ENCODE results near the gene PFAS.

The PFAS gene

DNA sequence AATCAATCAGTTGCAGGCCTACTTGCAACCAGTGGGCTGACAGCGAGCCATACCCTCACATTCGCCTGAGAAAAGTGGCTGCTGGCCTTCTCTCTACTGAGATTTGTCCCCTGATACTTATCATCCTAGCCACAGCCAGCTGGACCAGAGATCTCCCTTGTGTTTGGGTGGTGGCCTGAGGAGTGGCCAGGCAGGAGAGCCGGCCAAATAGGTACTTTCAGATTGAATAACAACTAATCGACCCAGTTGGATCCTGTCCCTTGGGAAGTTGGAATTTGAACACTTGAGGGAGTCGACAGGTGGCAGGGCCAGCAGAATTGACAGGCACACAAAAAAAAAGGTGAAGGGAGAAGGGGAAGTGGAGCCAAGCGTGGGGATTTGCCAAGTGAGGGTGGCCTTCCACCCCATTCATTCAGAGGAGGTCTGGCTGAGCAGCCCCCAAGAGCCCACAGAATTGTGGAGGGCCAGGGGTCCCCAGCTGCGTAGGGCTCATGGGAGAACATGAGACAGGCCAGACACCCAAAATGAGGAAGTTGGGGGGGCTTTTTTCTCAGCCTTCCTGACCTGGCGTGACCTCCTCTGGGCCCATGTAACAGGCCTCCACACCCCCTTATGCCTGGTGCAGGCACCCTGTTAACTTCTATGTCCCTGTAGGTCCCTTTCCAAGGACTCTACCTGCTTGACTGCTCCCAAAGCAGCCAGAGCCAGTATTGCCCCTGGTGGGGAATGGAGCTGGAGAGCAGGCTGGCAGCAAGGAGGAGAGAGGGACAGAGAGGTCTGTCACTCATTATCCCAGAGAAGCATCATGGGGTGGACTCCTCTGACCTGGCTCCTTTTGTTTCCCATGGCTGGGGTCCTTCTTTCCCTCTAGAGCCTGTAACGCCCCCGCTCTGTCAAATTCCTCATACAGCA is 36.4 kb downstream of the PFAS start:
- Histone ChIP-seq H3K27ac (ENCODE audit: low read depth in 2 of 2, low read length in 2 of 2) (no peak overlapping the region), H3K9ac (ENCODE audit: low read depth in 1 of 2, low read length in 2 of 2) (no peak overlapping the region), H3K9me3 (ENCODE audit: control insufficient read depth in 2 of 2, low read length in 2 of 2) (no peaks in the 10 kb centered on the region), H3K4me3 (ENCODE audit: low read length in 2 of 2) (no peak overlapping the region), H3K4me1 (ENCODE audit: control insufficient read depth in 2 of 2, insufficient read depth in 2 of 2, low read length in 2 of 2) (peaks cover 13 to 16% of the 10 kb centered on the region in 2 donors), H3K36me3 (ENCODE audit: control insufficient read depth in 2 of 2, insufficient read depth in 2 of 2, low read length in 2 of 2) (no peaks in the 10 kb centered on the region), H3K27me3 (ENCODE audit: control insufficient read depth in 2 of 2, insufficient read depth in 2 of 2, low read length in 2 of 2) (no peaks in the 10 kb centered on the region)

DNA sequence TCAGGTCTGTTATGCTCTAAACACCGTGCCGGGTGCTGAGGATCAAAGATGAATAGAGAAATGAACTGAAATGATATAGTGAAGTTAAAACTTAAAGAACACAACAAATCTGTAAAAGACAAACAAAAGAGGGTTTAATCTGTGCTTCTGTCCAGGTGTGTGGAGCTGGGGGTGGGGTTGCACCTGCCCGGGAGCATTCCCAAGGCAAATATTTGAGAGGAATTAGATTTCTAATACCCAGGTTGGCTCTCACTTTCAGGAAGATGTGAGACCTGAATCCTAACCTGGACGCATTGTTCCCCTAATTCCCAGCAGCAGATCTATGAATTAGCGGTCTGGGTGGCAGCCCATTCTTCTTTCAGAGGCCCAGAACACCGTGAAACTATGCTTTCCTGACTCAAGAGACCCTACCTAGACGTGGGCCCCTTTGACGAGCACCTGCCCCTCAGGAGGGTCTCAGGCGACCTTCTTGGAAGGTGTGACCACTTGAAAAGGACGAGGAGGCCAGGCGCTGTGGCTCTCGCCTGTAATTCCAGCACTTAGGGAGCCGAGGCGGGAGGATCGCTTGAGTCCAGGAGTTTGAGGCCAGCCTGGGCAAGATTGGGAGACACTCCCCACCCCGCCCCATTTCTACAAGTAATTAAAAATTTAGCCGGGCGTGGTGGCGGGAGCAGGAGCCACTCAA is 38.7 kb downstream of the PFAS start:
- peak overlapping the region; percentile 90 to 96 for H3K9ac ChIP-seq (ENCODE audit: low read depth in 1 of 2, low read length in 2 of 2)
- H3K36me3 ChIP-seq (ENCODE audit: control insufficient read depth in 2 of 2, insufficient read depth in 2 of 2, low read length in 2 of 2), result peaks cover 0 to 3% of the 10 kb centered on the region in 2 donors
- no peaks in the 10 kb centered on the region for H3K9me3 ChIP-seq (ENCODE audit: control insufficient read depth in 2 of 2, low read length in 2 of 2)
- H3K4me3 ChIP-seq (ENCODE audit: low read length in 2 of 2), result peak overlapping the region; percentile 93 to 95
- H3K27me3 ChIP-seq (ENCODE audit: control insufficient read depth in 2 of 2, insufficient read depth in 2 of 2, low read length in 2 of 2), result no peaks in the 10 kb centered on the region
- H3K27ac ChIP-seq (ENCODE audit: low read depth in 2 of 2, low read length in 2 of 2), result peak overlapping the region; percentile 86 to 94
- peaks cover 13 to 16% of the 10 kb centered on the region in 2 donors for H3K4me1 ChIP-seq (ENCODE audit: control insufficient read depth in 2 of 2, insufficient read depth in 2 of 2, low read length in 2 of 2)

DNA sequence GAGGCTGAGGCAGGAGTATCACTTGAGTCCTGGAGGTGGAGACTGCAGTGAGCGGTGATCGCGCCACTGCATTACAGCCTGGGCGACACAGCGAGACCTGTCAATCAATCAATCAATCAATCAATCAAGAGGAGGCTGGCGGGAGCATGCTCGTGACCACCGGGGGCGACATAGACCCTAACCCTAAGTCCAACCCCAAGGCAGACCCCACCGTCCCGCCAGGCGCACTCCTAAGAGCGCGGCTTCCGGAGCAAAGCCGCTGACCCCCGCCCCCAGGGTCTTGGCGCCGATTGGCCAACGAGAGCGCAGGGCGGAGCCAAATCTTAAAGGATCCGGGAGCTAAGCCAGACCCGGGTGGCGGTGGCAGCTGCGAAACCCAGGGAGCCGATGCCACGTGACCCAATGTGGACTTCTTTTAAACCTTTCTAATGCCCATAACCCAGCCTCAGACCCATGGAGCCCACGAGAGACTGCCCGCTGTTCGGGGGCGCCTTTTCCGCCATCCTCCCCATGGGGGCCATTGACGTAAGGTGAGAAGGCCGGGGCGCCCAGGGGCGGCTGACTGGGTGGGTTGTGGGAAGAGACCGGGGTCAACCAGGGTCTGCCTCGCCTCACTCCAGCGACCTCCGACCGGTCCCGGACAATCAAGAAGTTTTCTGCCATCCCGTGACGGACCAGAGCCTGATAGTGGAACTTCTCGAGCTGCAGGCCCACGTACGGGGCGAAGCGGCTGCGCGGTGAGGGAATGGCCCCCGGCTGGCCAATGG is 39.4 kb downstream of the PFAS start, which contains the start of gene RANGRF:
TSS of gene RANGRF (plus strand) at position 335 of the 767 bp plus-strand sequence. CDS start at position 454, 119 bp downstream.
- Histone ChIP-seq H3K4me1 (ENCODE audit: control insufficient read depth in 2 of 2, insufficient read depth in 2 of 2, low read length in 2 of 2) (peaks cover 13 to 16% of the 10 kb centered on the region in 2 donors), H3K27ac (ENCODE audit: low read depth in 2 of 2, low read length in 2 of 2) (peak within 1 kb of the TSS; percentile 86 to 94), H3K36me3 (ENCODE audit: control insufficient read depth in 2 of 2, insufficient read depth in 2 of 2, low read length in 2 of 2) (peaks cover 0 to 3% of the 10 kb centered on the region in 2 donors), H3K27me3 (ENCODE audit: control insufficient read depth in 2 of 2, insufficient read depth in 2 of 2, low read length in 2 of 2) (no peaks in the 10 kb centered on the region), H3K4me3 (ENCODE audit: low read length in 2 of 2) (peak within 1 kb of the TSS; percentile 93 to 95), H3K9ac (ENCODE audit: low read depth in 1 of 2, low read length in 2 of 2) (peak within 1 kb of the TSS; percentile 90 to 96), H3K9me3 (ENCODE audit: control insufficient read depth in 2 of 2, low read length in 2 of 2) (no peaks in the 10 kb centered on the region)

- Histone ChIP-seq H3K9ac (ENCODE audit: low read depth in 1 of 2, low read length in 2 of 2) (peak overlapping the region; percentile 90 to 96), H3K36me3 (ENCODE audit: control insufficient read depth in 2 of 2, insufficient read depth in 2 of 2, low read length in 2 of 2) (peaks cover 0 to 3% of the 10 kb centered on the region in 2 donors), H3K9me3 (ENCODE audit: control insufficient read depth in 2 of 2, low read length in 2 of 2) (no peaks in the 10 kb centered on the region), H3K4me1 (ENCODE audit: control insufficient read depth in 2 of 2, insufficient read depth in 2 of 2, low read length in 2 of 2) (peaks cover 13 to 16% of the 10 kb centered on the region in 2 donors), H3K27me3 (ENCODE audit: control insufficient read depth in 2 of 2, insufficient read depth in 2 of 2, low read length in 2 of 2) (no peaks in the 10 kb centered on the region), H3K4me3 (ENCODE audit: low read length in 2 of 2) (peak overlapping the region; percentile 93 to 95), H3K27ac (ENCODE audit: low read depth in 2 of 2, low read length in 2 of 2) (peak overlapping the region; percentile 86 to 94)
These were observed 40.0 kb downstream of the PFAS start for GRCh38 chr17:8289103-8289397.

GRCh38 chr17:8290043-8290442 is 41.0 kb downstream of the PFAS start:
- no peaks in the 10 kb centered on the region for H3K27me3 ChIP-seq (ENCODE audit: control insufficient read depth in 2 of 2, insufficient read depth in 2 of 2, low read length in 2 of 2)
- H3K9me3 ChIP-seq (ENCODE audit: control insufficient read depth in 2 of 2, low read length in 2 of 2), result no peaks in the 10 kb centered on the region
- H3K4me1 ChIP-seq (ENCODE audit: control insufficient read depth in 2 of 2, insufficient read depth in 2 of 2, low read length in 2 of 2), result peaks cover 16 to 21% of the 10 kb centered on the region in 2 donors
- H3K27ac ChIP-seq (ENCODE audit: low read depth in 2 of 2, low read length in 2 of 2), result no peak overlapping the region
- H3K9ac ChIP-seq (ENCODE audit: low read depth in 1 of 2, low read length in 2 of 2), result no peak overlapping the region
- no peak overlapping the region for H3K4me3 ChIP-seq (ENCODE audit: low read length in 2 of 2)
- peaks cover 0 to 3% of the 10 kb centered on the region in 2 donors for H3K36me3 ChIP-seq (ENCODE audit: control insufficient read depth in 2 of 2, insufficient read depth in 2 of 2, low read length in 2 of 2)

DNA sequence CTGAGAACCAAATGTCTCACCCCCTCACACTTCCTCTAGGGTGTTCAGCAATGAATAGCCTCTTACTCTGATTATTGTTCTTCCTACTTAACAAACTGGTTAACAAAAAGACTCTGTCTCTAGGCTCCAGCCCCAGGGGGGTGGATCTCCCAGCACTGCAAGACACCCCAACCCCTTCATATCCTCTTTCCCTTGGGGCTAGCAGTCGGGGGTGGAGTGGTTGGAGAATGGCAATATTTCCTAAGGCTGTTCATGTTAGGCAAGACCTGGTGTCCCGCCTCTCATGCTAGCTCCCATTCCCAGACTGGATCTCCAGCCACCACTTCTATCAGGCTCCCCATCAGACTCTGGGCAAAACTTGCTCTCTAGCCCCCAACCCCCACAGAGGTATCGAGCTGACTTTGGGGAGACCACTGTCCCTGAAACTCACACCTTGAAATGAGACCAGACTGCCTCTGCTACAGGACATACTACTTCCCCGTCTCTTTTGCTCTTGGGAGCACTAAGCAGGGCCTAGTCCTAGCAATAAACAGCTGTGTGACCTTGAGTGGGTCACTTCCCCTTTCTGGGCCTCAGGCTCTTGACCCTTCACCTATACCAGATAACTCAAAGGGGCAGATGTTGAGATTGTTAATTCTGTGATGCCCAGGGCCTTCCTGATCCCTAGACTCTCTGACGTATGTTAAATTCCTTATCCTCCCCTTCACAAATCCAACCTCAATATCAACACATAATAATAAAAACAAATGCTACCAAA is 43.7 kb downstream of the PFAS start:
- Histone ChIP-seq H3K9me3 (ENCODE audit: control insufficient read depth in 2 of 2, low read length in 2 of 2) (no peaks in the 10 kb centered on the region), H3K36me3 (ENCODE audit: control insufficient read depth in 2 of 2, insufficient read depth in 2 of 2, low read length in 2 of 2) (peaks cover 0 to 3% of the 10 kb centered on the region in 2 donors), H3K27me3 (ENCODE audit: control insufficient read depth in 2 of 2, insufficient read depth in 2 of 2, low read length in 2 of 2) (no peaks in the 10 kb centered on the region), H3K4me1 (ENCODE audit: control insufficient read depth in 2 of 2, insufficient read depth in 2 of 2, low read length in 2 of 2) (peaks cover 13 to 18% of the 10 kb centered on the region in 2 donors), H3K4me3 (ENCODE audit: low read length in 2 of 2) (no peak overlapping the region), H3K9ac (ENCODE audit: low read depth in 1 of 2, low read length in 2 of 2) (no peak overlapping the region), H3K27ac (ENCODE audit: low read depth in 2 of 2, low read length in 2 of 2) (no peak overlapping the region)

DNA sequence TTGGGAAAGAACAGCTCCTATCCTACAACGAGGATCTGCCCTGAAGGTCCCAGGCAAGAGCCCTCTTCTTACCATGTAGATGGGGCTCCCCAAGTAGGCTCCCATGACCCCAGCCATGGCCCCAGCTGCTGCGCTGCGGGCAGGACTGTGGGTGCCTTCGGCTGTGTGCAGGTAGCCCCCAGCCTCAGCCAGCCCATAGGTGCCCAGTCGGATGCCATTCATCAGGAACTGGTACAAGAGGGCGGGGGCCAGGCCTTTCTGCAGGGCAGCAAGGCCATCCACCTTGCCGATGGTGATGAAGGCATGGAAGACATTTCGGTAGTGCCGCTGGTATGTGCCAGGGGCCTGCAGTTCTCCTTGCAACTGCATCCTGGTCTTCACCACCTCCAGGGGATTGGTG is 45.3 kb downstream of the PFAS start:
- peak overlapping the region in 1 of 2 donors; percentile 66 for H3K4me3 ChIP-seq (ENCODE audit: low read length in 2 of 2)
- H3K4me1 ChIP-seq (ENCODE audit: control insufficient read depth in 2 of 2, insufficient read depth in 2 of 2, low read length in 2 of 2), result peaks cover 4 to 11% of the 10 kb centered on the region in 2 donors
- no peak overlapping the region for H3K27ac ChIP-seq (ENCODE audit: low read depth in 2 of 2, low read length in 2 of 2)
- no peaks in the 10 kb centered on the region for H3K27me3 ChIP-seq (ENCODE audit: control insufficient read depth in 2 of 2, insufficient read depth in 2 of 2, low read length in 2 of 2)
- no peaks in the 10 kb centered on the region for H3K9me3 ChIP-seq (ENCODE audit: control insufficient read depth in 2 of 2, low read length in 2 of 2)
- H3K9ac ChIP-seq (ENCODE audit: low read depth in 1 of 2, low read length in 2 of 2), result no peak overlapping the region
- peaks cover 0 to 3% of the 10 kb centered on the region in 2 donors for H3K36me3 ChIP-seq (ENCODE audit: control insufficient read depth in 2 of 2, insufficient read depth in 2 of 2, low read length in 2 of 2)

GRCh38 chr17:8294814-8295316 is 45.8 kb downstream of the PFAS start:
- Histone ChIP-seq H3K36me3 (ENCODE audit: control insufficient read depth in 2 of 2, insufficient read depth in 2 of 2, low read length in 2 of 2) (peaks cover 0 to 3% of the 10 kb centered on the region in 2 donors), H3K4me3 (ENCODE audit: low read length in 2 of 2) (peak overlapping the region; percentile 66 to 83), H3K27ac (ENCODE audit: low read depth in 2 of 2, low read length in 2 of 2) (peak overlapping the region; percentile 96 to 97), H3K9ac (ENCODE audit: low read depth in 1 of 2, low read length in 2 of 2) (peak overlapping the region; percentile 69 to 90), H3K27me3 (ENCODE audit: control insufficient read depth in 2 of 2, insufficient read depth in 2 of 2, low read length in 2 of 2) (no peaks in the 10 kb centered on the region), H3K9me3 (ENCODE audit: control insufficient read depth in 2 of 2, low read length in 2 of 2) (no peaks in the 10 kb centered on the region), H3K4me1 (ENCODE audit: control insufficient read depth in 2 of 2, insufficient read depth in 2 of 2, low read length in 2 of 2) (peaks cover 0 to 9% of the 10 kb centered on the region in 2 donors)

- H3K9ac ChIP-seq (ENCODE audit: low read depth in 1 of 2, low read length in 2 of 2), result peak overlapping the region in 1 of 2 donors; percentile 24
- no peak overlapping the region for H3K27ac ChIP-seq (ENCODE audit: low read depth in 2 of 2, low read length in 2 of 2)
- no peaks in the 10 kb centered on the region for H3K27me3 ChIP-seq (ENCODE audit: control insufficient read depth in 2 of 2, insufficient read depth in 2 of 2, low read length in 2 of 2)
- H3K36me3 ChIP-seq (ENCODE audit: control insufficient read depth in 2 of 2, insufficient read depth in 2 of 2, low read length in 2 of 2), result no peaks in the 10 kb centered on the region
- H3K9me3 ChIP-seq (ENCODE audit: control insufficient read depth in 2 of 2, low read length in 2 of 2), result no peaks in the 10 kb centered on the region
- H3K4me1 ChIP-seq (ENCODE audit: control insufficient read depth in 2 of 2, insufficient read depth in 2 of 2, low read length in 2 of 2), result no peaks in the 10 kb centered on the region
- no peak overlapping the region for H3K4me3 ChIP-seq (ENCODE audit: low read length in 2 of 2)
These were observed 51.1 kb downstream of the PFAS start for GRCh38 chr17:8300226-8300625.

Measured in mucosa of rectum (tissue), 2 donors.